NCI-H774 (cell line): ENCODE results near the gene TRIM2.

Source experiments
- DNase-seq: peaks from one replicate; lab custom pipeline; 2025; lab: John Stamatoyannopoulos, UW

Gene TRIM2

GRCh38 chr4:153374442-153374841 is 170.2 kb downstream of the TRIM2 start:
- DNase-seq, result no peak

GRCh38 chr4:153375303-153375702 is 171.1 kb downstream of the TRIM2 start:
- no peak for DNase-seq

- DNase-seq, result no peak
Observed at GRCh38 chr4:153383131-153383530, 178.9 kb downstream of the TRIM2 start.

GRCh38 chr4:153384160-153384559 is 179.9 kb downstream of the TRIM2 start:
- no peak for DNase-seq

- DNase-seq, result no peak
Observed at GRCh38 chr4:153385784-153386183, 181.5 kb downstream of the TRIM2 start.

GRCh38 chr4:153387981-153388380 is 183.7 kb downstream of the TRIM2 start:
- no peak for DNase-seq
